ENCODE measurements around the gene TMEM132E.

TMEM132E gene

DNA sequence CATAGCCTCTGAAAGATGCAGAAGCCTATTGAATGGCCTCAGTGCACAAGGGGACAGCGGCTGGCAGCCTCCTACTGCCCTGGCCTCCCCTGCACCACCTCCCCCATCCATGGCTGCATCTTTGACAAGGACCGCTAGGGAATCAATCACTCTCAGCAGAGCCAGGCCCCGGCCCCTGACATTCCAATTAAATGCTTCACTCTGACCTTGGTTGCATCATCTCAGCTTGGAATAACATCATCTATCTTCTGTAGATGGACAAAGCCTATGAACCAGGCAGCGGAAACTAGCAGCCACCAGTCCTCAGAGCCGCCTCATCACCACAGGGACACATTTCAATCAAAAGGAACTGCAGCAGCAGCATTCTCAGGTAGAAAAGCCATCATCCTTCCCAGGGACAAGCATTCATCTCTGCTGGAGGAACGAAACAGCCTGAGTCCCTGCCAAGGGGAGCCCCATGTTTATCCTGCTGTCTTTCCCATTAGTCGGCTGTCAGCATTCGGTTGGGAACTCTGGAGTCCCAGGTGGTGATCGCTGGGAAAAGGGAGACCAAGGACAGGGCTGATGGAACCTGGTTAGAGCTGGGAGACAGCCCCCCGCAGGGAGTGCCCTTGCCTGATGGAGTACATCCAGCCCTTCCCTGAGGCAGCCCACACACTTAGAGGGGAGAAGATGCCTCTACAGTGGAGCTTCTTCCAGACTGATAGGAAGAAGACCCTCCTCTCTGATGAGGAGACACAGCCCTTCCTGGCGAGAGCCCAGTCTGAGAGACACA lies 11.5 kb upstream of the TMEM132E start:
- Histone ChIP-seq H3K9me3 (ENCODE audit: control insufficient read depth, insufficient read depth, low read depth, low read length) (no peaks in the 10 kb centered on the region), H3K4me3 (ENCODE audit: low read depth, low read length) (no peak overlapping the region), H3K4me1 (ENCODE audit: control insufficient read depth, insufficient read depth, low read length) (no peaks in the 10 kb centered on the region), H3K36me3 (ENCODE audit: control insufficient read depth in 2 of 2, insufficient read depth in 1 of 2, low read length in 2 of 2) (no peaks in the 10 kb centered on the region), H3K27ac (ENCODE audit: extremely low read depth, low read depth, low read length) (no peak overlapping the region)
- TF ChIP-seq ZNF558 (tag by site-specific recombination; IDR thresholded peaks at IDR 0.05): no peak
- TF ChIP-seq ZNF37A (tag by site-specific recombination; IDR thresholded peaks at IDR 0.05): no peak
- TF ChIP-seq ZNF184 (tag by site-specific recombination; IDR thresholded peaks at IDR 0.05): no peak
- ChIA-PET POLR2A (interaction anchor here (1.1 kb wide), 1 partner anchor 11 kb away, joined by 4 read pairs; the partner anchor contains the start of gene TMEM132E), CTCF (interaction anchor here (0.6 to 1.5 kb wide), 7 partner anchors 10 to 326 kb away, joined by 3 to 4 read pairs (median 4); no protein-coding TSS in a partner anchor)

DNA sequence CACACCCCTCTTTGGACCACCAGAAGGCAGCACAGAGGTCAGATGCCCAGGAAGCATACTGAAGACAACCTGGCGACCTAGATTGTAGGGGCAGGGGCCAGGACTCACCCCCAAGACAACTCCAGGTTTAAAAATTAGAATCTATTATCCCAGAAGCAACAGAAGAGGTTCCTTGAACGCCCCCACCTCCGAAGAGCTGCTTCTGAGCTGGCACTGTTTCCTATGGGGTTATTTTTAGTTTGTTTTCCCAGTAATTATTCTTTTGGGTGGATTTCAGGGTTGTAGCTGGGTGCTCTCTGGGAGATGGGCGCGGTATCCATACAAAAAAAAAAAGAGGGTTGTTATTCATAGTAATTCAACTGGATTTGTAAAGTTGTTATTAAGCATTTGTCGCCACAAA lies 10.4 kb upstream of the TMEM132E start:
- no peaks in the 10 kb centered on the region for H3K4me1 ChIP-seq (ENCODE audit: control insufficient read depth, insufficient read depth, low read length)
- H3K9me3 ChIP-seq (ENCODE audit: control insufficient read depth, insufficient read depth, low read depth, low read length): no peaks in the 10 kb centered on the region
- H3K27ac ChIP-seq (ENCODE audit: extremely low read depth, low read depth, low read length): no peak overlapping the region
- ChIA-PET CTCF (interaction anchor here (0.6 to 1.0 kb wide), 2 partner anchors 69 to 520 kb away, joined by 3 to 4 read pairs; no protein-coding TSS in a partner anchor), POLR2A (no interaction called here)
- no peak for TF ChIP-seq ZNF610 (tag by site-specific recombination; IDR thresholded peaks at IDR 0.05; ENCODE audit: borderline replicate concordance)
- TF ChIP-seq OSR2 (tag by site-specific recombination; IDR thresholded peaks at IDR 0.05): no peak
- TF ChIP-seq ZNF2 (tag by site-specific recombination; IDR thresholded peaks at IDR 0.05): no peak
- no peak for TF ChIP-seq ZNF169 (tag by site-specific recombination; IDR thresholded peaks at IDR 0.05)
- TF ChIP-seq ZNF660 (tag by site-specific recombination; IDR thresholded peaks at IDR 0.05): no peak
- no peak for TF ChIP-seq ZNF600 (tag by site-specific recombination; IDR thresholded peaks at IDR 0.05)
- TF ChIP-seq SCRT2 (tag by site-specific recombination; IDR thresholded peaks at IDR 0.05): no peak
- no peak for TF ChIP-seq ZNF558 (tag by site-specific recombination; IDR thresholded peaks at IDR 0.05)
- TF ChIP-seq ZNF155 (tag by site-specific recombination; IDR thresholded peaks at IDR 0.05): no peak
- TF ChIP-seq ZNF529 (tag by site-specific recombination; IDR thresholded peaks at IDR 0.05; ENCODE audit: insufficient replicate concordance): no peak
- TF ChIP-seq, protein P1, sequence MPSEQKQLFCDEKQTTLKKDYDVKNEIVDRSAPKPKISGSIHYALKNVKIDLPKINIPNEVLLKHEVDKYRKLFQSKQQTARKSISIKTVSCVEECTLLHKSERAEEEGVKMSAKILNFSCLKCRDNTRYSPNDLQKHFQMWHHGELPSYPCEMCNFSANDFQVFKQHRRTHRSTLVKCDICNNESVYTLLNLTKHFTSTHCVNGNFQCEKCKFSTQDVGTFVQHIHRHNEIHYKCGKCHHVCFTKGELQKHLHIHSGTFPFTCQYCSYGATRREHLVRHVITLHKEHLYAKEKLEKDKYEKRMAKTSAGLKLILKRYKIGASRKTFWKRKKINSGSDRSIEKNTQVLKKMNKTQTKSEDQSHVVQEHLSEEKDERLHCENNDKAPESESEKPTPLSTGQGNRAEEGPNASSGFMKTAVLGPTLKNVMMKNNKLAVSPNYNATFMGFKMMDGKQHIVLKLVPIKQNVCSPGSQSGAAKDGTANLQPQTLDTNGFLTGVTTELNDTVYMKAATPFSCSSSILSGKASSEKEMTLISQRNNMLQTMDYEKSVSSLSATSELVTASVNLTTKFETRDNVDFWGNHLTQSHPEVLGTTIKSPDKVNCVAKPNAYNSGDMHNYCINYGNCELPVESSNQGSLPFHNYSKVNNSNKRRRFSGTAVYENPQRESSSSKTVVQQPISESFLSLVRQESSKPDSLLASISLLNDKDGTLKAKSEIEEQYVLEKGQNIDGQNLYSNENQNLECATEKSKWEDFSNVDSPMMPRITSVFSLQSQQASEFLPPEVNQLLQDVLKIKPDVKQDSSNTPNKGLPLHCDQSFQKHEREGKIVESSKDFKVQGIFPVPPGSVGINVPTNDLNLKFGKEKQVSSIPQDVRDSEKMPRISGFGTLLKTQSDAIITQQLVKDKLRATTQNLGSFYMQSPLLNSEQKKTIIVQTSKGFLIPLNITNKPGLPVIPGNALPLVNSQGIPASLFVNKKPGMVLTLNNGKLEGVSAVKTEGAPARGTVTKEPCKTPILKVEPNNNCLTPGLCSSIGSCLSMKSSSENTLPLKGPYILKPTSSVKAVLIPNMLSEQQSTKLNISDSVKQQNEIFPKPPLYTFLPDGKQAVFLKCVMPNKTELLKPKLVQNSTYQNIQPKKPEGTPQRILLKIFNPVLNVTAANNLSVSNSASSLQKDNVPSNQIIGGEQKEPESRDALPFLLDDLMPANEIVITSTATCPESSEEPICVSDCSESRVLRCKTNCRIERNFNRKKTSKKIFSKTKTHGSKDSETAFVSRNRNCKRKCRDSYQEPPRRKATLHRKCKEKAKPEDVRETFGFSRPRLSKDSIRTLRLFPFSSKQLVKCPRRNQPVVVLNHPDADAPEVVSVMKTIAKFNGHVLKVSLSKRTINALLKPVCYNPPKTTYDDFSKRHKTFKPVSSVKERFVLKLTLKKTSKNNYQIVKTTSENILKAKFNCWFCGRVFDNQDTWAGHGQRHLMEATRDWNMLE (tag by site-specific recombination; conservative IDR thresholded peaks at IDR 0.05; ENCODE audit: low read depth): no peak
- no peak for TF ChIP-seq ZNF580 (tag by site-specific recombination; IDR thresholded peaks at IDR 0.05)
- no peak for TF ChIP-seq ZNF510 (tag by site-specific recombination; IDR thresholded peaks at IDR 0.05; ENCODE audit: insufficient replicate concordance)
- no peak for TF ChIP-seq ZBTB7A (tag by site-specific recombination; IDR thresholded peaks at IDR 0.05; ENCODE audit: low read depth)
- no peak overlapping the region for H3K4me3 ChIP-seq (ENCODE audit: low read depth, low read length)
- H3K36me3 ChIP-seq (ENCODE audit: control insufficient read depth in 2 of 2, insufficient read depth in 1 of 2, low read length in 2 of 2): no peaks in the 10 kb centered on the region

DNA sequence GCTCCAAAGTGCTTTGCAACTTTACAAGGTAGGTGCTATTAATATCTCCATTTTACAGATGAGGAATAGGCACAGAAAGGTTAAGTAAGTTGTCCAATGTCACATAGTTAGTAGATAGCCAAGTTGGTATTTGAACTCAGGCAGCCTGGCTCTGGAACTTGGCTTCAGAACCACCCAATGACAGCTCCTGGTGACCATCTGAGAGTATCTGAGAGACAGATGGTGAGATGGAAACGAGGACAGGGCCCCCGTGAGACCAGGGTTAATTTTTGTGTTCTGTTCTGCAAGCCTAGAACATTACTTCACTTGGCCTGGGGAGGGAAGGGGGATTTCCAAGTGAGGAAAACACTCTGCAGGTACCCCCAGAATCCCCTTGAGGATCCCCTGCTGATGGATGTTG lies 9.8 kb upstream of the TMEM132E start:
- CTCF ChIA-PET: interaction anchor here (0.6 kb wide), 1 partner anchor 520 kb away, joined by 3 read pairs; no protein-coding TSS in a partner anchor

More for the DNA sequence above, 9.8 kb upstream of the TMEM132E start:
- POLR2A ChIA-PET: no interaction called here
- no peak overlapping the region for H3K27ac ChIP-seq (ENCODE audit: extremely low read depth, low read depth, low read length)
- no peaks in the 10 kb centered on the region for H3K36me3 ChIP-seq (ENCODE audit: control insufficient read depth in 2 of 2, insufficient read depth in 1 of 2, low read length in 2 of 2)
- H3K9me3 ChIP-seq (ENCODE audit: control insufficient read depth, insufficient read depth, low read depth, low read length): no peaks in the 10 kb centered on the region
- TF ChIP-seq ZFP37 (tag by site-specific recombination; IDR thresholded peaks at IDR 0.05) (no peak), ZNF514 (tag by site-specific recombination; IDR thresholded peaks at IDR 0.05) (no peak), ZNF521 (tag by site-specific recombination; IDR thresholded peaks at IDR 0.05) (no peak)
- no peak overlapping the region for H3K4me3 ChIP-seq (ENCODE audit: low read depth, low read length)
- no peaks in the 10 kb centered on the region for H3K4me1 ChIP-seq (ENCODE audit: control insufficient read depth, insufficient read depth, low read length)

All from HEK293 (cell line).